Brain microvascular endothelial cell (primary cell): Measurements from ENCODE around the gene PINLYP.

ENCODE experiments used
- DNase-seq: peaks from one replicate; pipeline ENCODE4 v3.0.0-alpha.2; 2020
- H3K27ac ChIP-seq: fragments of 250-450 bp; sonication (Bioruptor Pico); 2 replicates; pipeline ENCODE4 v1.5.1; 2020; ENCODE audit warnings: mild to moderate bottlenecking, moderate library complexity
- H3K27me3 ChIP-seq: fragments of 250-450 bp; sonication (Bioruptor Pico); replicated peaks from 2 replicates; pipeline ENCODE4 v1.5.1; 2020; ENCODE audit warnings: mild to moderate bottlenecking
- H3K36me3 ChIP-seq: fragments of 250-450 bp; sonication (Bioruptor Pico); replicated peaks from 2 replicates; pipeline ENCODE4 v1.5.1; 2020; ENCODE audit warnings: mild to moderate bottlenecking
- H3K4me3 ChIP-seq: 2 replicates; pipeline ENCODE4 v1.5.1; 2011; ENCODE audit warnings: low read depth, mild to moderate bottlenecking, control low read depth, low read length, moderate library complexity
- in situ Hi-C: cut with HindIII; loops from 2 replicates; pipeline ENCODE4 v1.10.0; 2017; ENCODE audit warnings: low sequenced_read_pairs, low pct_ligation_motif_present
- TF ChIP-seq, protein P1 (sequence below): IDR thresholded peaks from 2 replicates; pipeline ENCODE4 v1.5.1; 2011; ENCODE audit warnings: low read depth, mild to moderate bottlenecking, moderate library complexity, low read length, control low read depth, inconsistent platforms; ENCODE audit errors: missing control alignments

The PINLYP gene

DNA sequence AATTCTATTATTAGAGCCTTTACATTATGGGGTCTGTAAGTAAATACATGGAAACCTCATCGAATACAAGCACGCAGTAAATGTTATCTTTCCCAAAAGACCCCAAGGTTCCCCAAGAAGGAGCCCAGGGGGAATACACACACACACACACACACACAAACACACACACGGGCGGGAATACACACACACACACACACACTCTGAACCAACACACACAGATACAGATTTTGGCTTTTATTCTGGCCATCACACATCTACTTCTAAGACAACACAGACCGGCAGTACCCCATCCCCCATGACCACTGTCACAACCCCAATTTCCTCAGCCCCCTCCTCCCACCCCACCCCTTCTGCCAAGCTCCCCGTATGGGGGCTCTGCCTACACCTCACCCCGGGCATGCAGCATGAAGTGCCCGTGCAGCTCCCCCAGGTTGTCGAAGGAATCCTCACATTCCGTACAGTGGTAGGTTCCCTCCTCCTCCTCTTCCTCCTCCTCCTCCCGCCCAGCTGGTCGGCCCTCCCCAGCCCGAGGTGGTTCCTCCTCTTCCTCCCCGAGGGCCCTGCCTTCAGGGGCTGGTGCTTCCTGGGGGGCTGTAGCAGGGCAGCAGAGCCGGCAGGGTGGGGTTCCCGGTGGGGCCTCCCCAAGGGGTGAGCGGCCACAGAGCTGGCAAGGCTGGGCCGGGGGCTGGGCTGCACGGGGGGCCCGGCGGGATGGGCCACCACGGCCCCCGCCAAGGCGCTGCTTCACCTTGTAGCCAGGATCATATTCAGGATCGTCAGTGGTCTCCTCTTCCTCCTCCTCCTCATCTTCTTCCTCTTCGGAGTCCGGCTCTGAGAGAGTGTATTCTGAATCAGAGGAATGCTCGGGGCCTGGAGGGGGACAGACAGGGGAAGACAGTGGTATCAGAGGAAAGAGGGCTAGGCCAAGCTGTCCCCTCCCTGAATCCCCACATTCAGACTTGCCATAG is 31.9 kb downstream of the PINLYP start:
- H3K27me3 ChIP-seq = no peaks in the 10 kb centered on the region
- in situ Hi-C loops = no loop called here
- TF ChIP-seq, protein P1, sequence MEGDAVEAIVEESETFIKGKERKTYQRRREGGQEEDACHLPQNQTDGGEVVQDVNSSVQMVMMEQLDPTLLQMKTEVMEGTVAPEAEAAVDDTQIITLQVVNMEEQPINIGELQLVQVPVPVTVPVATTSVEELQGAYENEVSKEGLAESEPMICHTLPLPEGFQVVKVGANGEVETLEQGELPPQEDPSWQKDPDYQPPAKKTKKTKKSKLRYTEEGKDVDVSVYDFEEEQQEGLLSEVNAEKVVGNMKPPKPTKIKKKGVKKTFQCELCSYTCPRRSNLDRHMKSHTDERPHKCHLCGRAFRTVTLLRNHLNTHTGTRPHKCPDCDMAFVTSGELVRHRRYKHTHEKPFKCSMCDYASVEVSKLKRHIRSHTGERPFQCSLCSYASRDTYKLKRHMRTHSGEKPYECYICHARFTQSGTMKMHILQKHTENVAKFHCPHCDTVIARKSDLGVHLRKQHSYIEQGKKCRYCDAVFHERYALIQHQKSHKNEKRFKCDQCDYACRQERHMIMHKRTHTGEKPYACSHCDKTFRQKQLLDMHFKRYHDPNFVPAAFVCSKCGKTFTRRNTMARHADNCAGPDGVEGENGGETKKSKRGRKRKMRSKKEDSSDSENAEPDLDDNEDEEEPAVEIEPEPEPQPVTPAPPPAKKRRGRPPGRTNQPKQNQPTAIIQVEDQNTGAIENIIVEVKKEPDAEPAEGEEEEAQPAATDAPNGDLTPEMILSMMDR = no peak
- no peak overlapping the region for H3K4me3 ChIP-seq
- no peak for DNase-seq
- H3K27ac ChIP-seq = no peak overlapping the region
- peaks cover 11% of the 10 kb centered on the region for H3K36me3 ChIP-seq

DNA sequence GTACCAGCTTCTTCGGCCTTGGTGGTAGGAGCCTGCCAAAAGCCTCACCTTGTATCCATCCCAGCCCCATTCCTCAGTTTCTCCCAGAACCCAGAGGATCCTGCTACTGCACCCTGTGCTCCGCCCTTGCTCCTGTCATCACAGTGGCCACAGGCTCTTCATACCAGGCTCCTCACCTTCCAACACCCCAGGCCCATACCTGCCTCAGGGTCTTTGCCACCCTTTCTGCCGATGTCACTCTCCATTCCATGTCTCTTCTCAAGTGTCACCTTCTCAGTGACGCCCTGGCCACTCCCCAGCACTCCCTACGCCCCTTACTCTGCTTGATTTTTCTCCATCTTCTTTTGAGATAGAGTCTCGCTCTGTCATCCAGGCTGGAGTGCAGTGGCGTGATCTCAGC is 34.3 kb downstream of the PINLYP start:
- DNase-seq = no peak
- peaks cover 11% of the 10 kb centered on the region for H3K36me3 ChIP-seq
- no peaks in the 10 kb centered on the region for H3K27me3 ChIP-seq
- in situ Hi-C loops = no loop called here
- TF ChIP-seq, protein P1 = no peak
- H3K27ac ChIP-seq = peak overlapping the region; percentile 35
- no peak overlapping the region for H3K4me3 ChIP-seq

- peaks cover 11% of the 10 kb centered on the region for H3K36me3 ChIP-seq
- no peaks in the 10 kb centered on the region for H3K27me3 ChIP-seq
- H3K27ac ChIP-seq = peak overlapping the region; percentile 35
- DNase-seq = peak; percentile 57
- in situ Hi-C loops = no loop called here
- H3K4me3 ChIP-seq = no peak overlapping the region
- TF ChIP-seq, protein P1 = no peak
Measured at GRCh38 chr19:43610493-43610892, 34.9 kb downstream of the PINLYP start.

- Histone ChIP-seq H3K27me3 (no peaks in the 10 kb centered on the region), H3K4me3 (no peak within 1 kb of the TSS), H3K27ac (peak within 1 kb of the TSS; percentile 35), H3K36me3 (peaks cover 10% of the 10 kb centered on the region)
- in situ Hi-C loops = no loop called here
- DNase-seq = no peak
- TF ChIP-seq, protein P1 = no peak
Measured at GRCh38 chr19:43611788-43612187, 36.2 kb downstream of the PINLYP start, which contains the start of gene SRRM5. Gene SRRM5, plus strand, starts transcription at chr19:43612088. Its CDS starts 34 bp downstream, at chr19:43612122.

DNA sequence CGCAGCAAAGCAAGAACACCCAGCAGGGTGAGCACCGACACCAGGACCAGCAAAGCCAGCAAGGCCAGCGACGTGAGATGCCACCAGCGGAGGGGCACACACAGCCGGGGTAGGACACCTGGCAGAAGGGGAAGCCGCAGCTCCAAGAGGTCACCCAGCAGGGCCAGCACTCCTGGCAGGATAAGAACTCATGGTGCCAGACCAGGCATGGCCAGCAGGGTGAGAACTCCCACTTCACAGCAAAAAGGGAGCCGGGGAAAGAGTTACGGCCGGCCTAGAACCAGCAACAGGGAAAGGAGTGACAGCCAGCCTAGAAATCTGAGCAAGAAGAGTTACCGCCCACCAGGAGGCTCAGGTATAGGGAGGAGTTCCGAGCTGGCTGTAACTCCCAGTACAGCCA is 36.8 kb downstream of the PINLYP start:
- Histone ChIP-seq H3K4me3 (no peak overlapping the region), H3K36me3 (peaks cover 8% of the 10 kb centered on the region), H3K27ac (no peak overlapping the region), H3K27me3 (no peaks in the 10 kb centered on the region)
- no peak for DNase-seq
- TF ChIP-seq, protein P1 = peak; percentile 12
- in situ Hi-C loops = no loop called here
